Prostate gland (tissue), 2 donors: ENCODE results near the gene GUCY1B1.

Source experiments
- POLR2A ChIP-seq: fragments of 450-650 bp; IDR thresholded peaks from one replicate; pipeline ENCODE4 v1.6.1; 2016; ENCODE audit warnings: antibody characterized with exemption, mild to moderate bottlenecking
- POLR2AphosphoS5 ChIP-seq: sonication (generic); formaldehyde crosslinking; IDR thresholded peaks from one replicate; pipeline ENCODE4 v1.6.1; 2017; ENCODE audit warnings: antibody characterized with exemption
- TF ChIP-seq, protein P1 (sequence below), 4 experiments: fragments of 200-600 bp in 2 of 4; fragments of 450-650 bp in 2 of 4; sonication (generic) in 2 of 4; IDR thresholded peaks; 1 replicate in 3 of 4; 2 replicates in 1 of 4; pipeline ENCODE4 v1.5.1; 2016 to 2019; ENCODE audit warnings: antibody characterized with exemption in 4 of 4, mild to moderate bottlenecking in 2 of 4, moderate library complexity in 2 of 4

DNA sequence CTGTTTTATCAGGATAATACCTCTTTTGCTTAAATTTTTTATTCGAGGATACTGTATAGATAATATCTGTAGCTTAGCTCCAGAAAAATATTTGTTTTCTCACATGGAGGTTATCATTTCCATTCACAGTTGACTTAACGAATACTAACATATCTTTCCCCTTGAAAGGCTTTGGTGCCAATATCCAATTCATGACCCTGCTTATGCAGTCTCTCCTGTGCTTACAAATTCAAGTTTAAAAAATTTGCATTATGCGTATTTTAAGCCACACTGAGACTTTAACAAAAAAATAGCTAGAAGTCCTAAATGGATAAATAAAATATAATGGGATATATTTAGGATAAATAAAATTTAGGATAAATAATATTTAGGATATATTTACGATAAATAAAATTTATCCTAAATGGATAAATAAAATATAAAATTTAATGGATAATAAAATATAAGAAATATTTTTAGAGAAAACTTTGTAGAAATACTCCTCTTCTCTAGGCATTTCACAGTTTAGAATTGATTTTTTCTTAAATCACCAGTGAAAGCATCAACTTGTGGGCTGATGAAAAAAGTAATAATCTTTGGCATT lies 22.5 kb downstream of the GUCY1B1 start:
- TF ChIP-seq, protein P1, sequence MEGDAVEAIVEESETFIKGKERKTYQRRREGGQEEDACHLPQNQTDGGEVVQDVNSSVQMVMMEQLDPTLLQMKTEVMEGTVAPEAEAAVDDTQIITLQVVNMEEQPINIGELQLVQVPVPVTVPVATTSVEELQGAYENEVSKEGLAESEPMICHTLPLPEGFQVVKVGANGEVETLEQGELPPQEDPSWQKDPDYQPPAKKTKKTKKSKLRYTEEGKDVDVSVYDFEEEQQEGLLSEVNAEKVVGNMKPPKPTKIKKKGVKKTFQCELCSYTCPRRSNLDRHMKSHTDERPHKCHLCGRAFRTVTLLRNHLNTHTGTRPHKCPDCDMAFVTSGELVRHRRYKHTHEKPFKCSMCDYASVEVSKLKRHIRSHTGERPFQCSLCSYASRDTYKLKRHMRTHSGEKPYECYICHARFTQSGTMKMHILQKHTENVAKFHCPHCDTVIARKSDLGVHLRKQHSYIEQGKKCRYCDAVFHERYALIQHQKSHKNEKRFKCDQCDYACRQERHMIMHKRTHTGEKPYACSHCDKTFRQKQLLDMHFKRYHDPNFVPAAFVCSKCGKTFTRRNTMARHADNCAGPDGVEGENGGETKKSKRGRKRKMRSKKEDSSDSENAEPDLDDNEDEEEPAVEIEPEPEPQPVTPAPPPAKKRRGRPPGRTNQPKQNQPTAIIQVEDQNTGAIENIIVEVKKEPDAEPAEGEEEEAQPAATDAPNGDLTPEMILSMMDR (IDR thresholded peaks at IDR 0.05) = no peak
- no peak for TF ChIP-seq POLR2A
- TF ChIP-seq POLR2AphosphoS5 = no peak
